BJ (cell line): ENCODE results near the gene PALLD. TPM values are rescaled to one million over a fixed set of nuclear protein-coding genes. Genes with fewer than 3 reads are reported as not detected.

Source experiments
- CTCF ChIA-PET: fragments of 350-600 bp; formaldehyde crosslinking; extraction: SDS; loops from one replicate; lab custom pipeline; 2021; ENCODE audit warnings: antibody characterized with exemption, inconsistent platforms; lab: Yijun Ruan, JAX
- POLR2A ChIA-PET: fragments of 300-600 bp; sonication (Branson Sonifier 250); formaldehyde crosslinking; extraction: SDS; loops from one replicate; lab custom pipeline; 2021; ENCODE audit warnings: antibody characterized with exemption; lab: Charles Lee
- DNase-seq: peaks from one replicate; pipeline ENCODE4 v3.0.0-alpha.2; 2011; ENCODE audit warnings: low read depth
- H3K27me3 ChIP-seq: 2 replicates; pipeline ENCODE4 v1.6.0; 2011; ENCODE audit warnings: low read length; ENCODE audit not compliant: control insufficient read depth, insufficient read depth
- H3K36me3 ChIP-seq: 2 replicates; pipeline ENCODE4 v1.5.1; 2011; ENCODE audit warnings: low read length; ENCODE audit not compliant: control insufficient read depth, insufficient read depth
- H3K4me3 ChIP-seq: 2 replicates; pipeline ENCODE4 v1.5.1; 2011; ENCODE audit warnings: low read depth, mild to moderate bottlenecking, control low read depth, low read length
- polyA plus RNA-seq: library from polyadenylated mRNA; depleted of rRNA; stranded (reverse); fragments of >200 nt; gene quantifications from 2 replicates; pipeline ENCODE4 v1.2.3, GENCODE V29; 2011
- TF ChIP-seq, protein P1 (sequence below): IDR thresholded peaks from 2 replicates; pipeline ENCODE4 v1.5.1; 2011; ENCODE audit warnings: low read depth, mild to moderate bottlenecking, control low read depth, inconsistent platforms, low read length, moderate library complexity; ENCODE audit not compliant: insufficient read depth

The PALLD gene
- polyA plus RNA-seq, 1 experiment = 30.3 TPM

DNA sequence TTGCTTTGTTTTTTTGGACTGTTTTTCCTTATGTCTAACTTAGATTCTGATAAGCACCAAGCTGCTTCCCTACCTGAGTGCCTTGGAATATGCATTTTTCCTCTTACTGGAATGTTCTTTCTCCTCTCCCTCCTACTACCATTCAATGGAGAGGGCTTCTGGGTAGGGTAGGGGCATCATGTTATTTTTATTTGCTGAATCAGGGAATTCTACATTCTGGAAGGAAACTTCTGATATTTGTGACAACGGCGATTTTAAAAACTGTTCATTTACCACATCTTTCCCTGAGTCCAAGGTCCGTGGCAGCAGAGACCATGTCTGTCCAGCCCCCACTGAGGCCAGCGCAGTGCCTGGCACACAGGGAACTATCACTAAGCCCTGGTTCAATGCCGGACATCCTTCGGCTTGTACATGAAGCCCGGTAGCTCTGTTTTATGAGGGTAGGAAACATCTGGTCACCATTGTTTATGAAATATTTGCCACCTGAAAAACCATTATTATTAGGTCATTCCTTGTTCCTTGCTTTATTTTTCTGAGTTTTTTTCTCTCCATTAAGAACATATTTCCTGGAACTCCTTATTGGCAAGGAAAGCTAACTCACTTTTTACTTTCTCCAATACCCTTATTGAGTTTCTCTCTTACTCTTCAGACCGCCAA lies 57.0 kb downstream of the PALLD start:
- H3K36me3 ChIP-seq = no peaks in the 10 kb centered on the region
- H3K27me3 ChIP-seq = no peaks in the 10 kb centered on the region
- no peak overlapping the region for H3K4me3 ChIP-seq
- ChIA-PET POLR2A (no interaction called here), CTCF (no interaction called here)
- TF ChIP-seq, protein P1, sequence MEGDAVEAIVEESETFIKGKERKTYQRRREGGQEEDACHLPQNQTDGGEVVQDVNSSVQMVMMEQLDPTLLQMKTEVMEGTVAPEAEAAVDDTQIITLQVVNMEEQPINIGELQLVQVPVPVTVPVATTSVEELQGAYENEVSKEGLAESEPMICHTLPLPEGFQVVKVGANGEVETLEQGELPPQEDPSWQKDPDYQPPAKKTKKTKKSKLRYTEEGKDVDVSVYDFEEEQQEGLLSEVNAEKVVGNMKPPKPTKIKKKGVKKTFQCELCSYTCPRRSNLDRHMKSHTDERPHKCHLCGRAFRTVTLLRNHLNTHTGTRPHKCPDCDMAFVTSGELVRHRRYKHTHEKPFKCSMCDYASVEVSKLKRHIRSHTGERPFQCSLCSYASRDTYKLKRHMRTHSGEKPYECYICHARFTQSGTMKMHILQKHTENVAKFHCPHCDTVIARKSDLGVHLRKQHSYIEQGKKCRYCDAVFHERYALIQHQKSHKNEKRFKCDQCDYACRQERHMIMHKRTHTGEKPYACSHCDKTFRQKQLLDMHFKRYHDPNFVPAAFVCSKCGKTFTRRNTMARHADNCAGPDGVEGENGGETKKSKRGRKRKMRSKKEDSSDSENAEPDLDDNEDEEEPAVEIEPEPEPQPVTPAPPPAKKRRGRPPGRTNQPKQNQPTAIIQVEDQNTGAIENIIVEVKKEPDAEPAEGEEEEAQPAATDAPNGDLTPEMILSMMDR = no peak
- no peak for DNase-seq

DNA sequence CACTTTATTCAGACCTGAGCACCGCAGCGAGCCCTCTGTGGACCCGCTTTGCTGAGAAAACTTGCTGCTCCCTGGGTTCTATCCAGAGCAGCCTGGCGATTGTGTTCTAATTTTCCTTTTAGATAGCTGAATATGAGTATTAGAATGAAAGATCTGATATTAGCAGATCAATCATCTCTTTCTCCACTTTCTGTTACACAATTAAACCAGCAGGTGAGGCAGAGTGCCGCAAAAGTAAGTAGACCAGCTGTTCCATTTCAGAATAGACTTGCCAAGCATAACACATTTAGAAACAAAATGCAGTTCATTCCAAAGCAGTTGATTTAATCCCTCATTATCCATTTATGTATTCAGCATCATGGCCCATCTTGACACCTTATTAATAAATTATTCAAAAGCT lies 58.6 kb downstream of the PALLD start:
- no peaks in the 10 kb centered on the region for H3K36me3 ChIP-seq
- TF ChIP-seq, protein P1 = no peak
- POLR2A ChIA-PET = no interaction called here

DNA sequence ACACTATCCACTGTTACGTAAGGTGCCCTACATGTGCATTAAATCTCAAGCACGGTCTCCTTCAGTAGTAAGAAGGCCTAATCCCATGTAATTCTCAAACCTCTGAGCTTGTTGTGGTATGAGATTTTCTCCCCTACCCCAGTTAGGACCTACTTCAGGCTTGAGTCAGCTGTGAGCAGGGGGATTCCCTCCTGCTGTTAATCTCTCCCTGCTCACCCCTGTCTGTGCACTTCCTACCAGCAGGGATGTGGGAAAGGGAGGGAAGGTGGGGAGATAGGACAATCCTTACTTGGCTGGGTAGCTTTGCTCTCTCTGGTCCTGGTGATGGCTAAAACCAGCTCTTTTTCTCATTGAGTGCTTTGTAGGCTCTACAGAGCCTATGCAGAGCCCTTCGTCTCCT lies 60.8 kb downstream of the PALLD start:
- no peak for DNase-seq
- no peaks in the 10 kb centered on the region for H3K36me3 ChIP-seq
- H3K4me3 ChIP-seq = no peak overlapping the region
- ChIA-PET POLR2A (no interaction called here), CTCF (no interaction called here)
- TF ChIP-seq, protein P1 = no peak
- no peaks in the 10 kb centered on the region for H3K27me3 ChIP-seq

More for the DNA sequence above, 58.6 kb downstream of the PALLD start:
- DNase-seq = no peak
- H3K4me3 ChIP-seq = no peak overlapping the region
- H3K27me3 ChIP-seq = no peaks in the 10 kb centered on the region
- CTCF ChIA-PET = interaction anchor here (2.0 kb wide), 1 partner anchor 30 kb away, joined by 4 read pairs; no protein-coding TSS in a partner anchor

DNA sequence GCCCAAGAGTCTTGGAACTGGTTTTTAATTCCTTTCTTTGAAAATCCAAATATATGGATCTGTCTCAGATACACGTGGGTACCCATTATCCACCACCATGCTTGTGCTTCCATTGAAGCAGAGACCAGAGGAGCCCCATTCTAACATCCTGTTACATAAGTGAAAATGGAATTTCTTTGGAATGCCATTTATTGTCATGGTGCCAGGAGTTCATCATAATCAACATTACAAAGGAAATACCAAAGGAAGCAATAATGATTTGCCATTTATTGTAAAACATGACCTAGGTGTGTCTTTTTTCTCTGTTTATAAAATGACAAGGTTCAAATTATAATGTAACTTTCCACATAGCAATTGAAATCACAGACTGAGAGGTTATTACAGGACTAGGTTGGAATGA lies 61.7 kb downstream of the PALLD start:
- ChIA-PET CTCF (no interaction called here), POLR2A (no interaction called here)
- TF ChIP-seq, protein P1 = no peak

DNA sequence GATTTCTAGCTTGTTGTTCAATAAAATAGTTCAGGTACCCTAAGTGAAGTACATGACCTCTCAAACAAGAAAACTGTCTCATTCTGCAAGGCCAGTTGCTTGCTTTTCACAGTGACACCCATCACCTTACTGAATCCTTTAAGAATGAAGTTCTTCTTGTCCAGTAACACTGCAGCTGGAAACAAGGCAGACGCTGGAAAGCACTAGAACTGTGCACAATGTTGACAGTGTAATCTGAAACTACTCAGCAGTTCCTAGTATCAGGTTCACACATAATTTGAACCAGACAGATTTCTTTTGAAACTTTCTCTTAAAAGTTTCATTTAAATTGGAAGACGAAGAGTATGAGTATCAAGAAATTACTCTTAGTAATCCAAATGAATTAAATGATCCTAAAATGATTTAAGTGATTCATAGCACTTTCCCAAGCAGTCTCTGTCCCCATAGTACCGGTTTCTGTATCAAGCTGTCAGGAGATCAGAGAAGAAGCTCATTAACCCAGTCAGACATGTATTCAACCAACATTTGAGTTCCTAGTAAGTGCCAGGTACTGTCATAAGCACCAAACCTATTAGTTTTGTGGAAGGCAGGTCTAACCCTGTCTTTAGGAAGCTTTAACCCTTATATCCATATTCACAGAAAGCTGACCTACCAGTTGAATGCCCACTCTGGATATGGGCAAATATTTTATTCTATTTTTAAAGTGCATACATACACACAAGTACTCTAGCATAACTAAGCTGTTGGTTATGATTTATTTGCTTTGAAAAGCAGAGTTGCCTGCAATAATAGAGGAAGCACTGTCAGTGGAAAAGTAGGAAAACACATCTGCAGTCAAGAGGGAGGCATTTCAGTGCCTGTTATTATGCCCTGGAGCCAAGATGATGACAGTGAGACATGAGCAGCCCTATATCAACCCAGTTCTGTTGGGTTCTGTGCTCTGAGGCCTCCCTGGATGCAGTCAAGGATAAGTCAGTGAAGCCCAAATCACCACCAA lies 63.6 kb downstream of the PALLD start:
- no peaks in the 10 kb centered on the region for H3K36me3 ChIP-seq
- H3K4me3 ChIP-seq = no peak overlapping the region
- TF ChIP-seq, protein P1 = no peak
- POLR2A ChIA-PET = interaction anchor here (0.6 kb wide), 1 partner anchor 135 kb away, joined by 3 read pairs; no protein-coding TSS in a partner anchor
- no peak for DNase-seq
- CTCF ChIA-PET = interaction anchor here (1.1 to 2.3 kb wide), 3 partner anchors 8 to 367 kb away, joined by 3 to 7 read pairs (median 3); no protein-coding TSS in a partner anchor
- H3K27me3 ChIP-seq = no peaks in the 10 kb centered on the region

More for the DNA sequence above, 61.7 kb downstream of the PALLD start:
- Histone ChIP-seq H3K36me3 (no peaks in the 10 kb centered on the region), H3K4me3 (no peak overlapping the region), H3K27me3 (no peaks in the 10 kb centered on the region)
- no peak for DNase-seq
